IMR-90 (cell line): Measurements from ENCODE around the gene SOST. TPM values are rescaled to one million over a fixed set of nuclear protein-coding genes. Genes with fewer than 3 reads are reported as not detected.

Experiments used
- ATAC-seq: fragments of 200-7000 bp; cut with Tn5 transposase; 2 replicates; pipeline ENCODE4 v1.9.1; 2020; ENCODE audit warnings: low read depth, mild to moderate bottlenecking, moderate library complexity
- BruUV-seq: library from RNA; stranded (reverse); fragments of 400-500 nt; replicated peaks from 2 replicates; lab custom pipeline; 2021; lab: Mats Ljungman, UMichigan
- CTCF ChIA-PET: fragments of 300-600 bp; formaldehyde crosslinking; extraction: SDS; loops from one replicate; lab custom pipeline; 2021; ENCODE audit warnings: antibody characterized with exemption; lab: Yijun Ruan, JAX
- POLR2A ChIA-PET: fragments of 300-600 bp; sonication (Branson Sonifier 250); formaldehyde crosslinking; loops from one replicate; lab custom pipeline; 2022; ENCODE audit warnings: antibody characterized with exemption; ENCODE audit not compliant: unreplicated experiment; lab: Charles Lee
- DNase-seq: peaks from one replicate; pipeline ENCODE4 v3.0.0; 2013
- H2AFZ ChIP-seq: replicated peaks from 2 replicates; pipeline ENCODE3; 2013; ENCODE audit warnings: low read length, mild to moderate bottlenecking; ENCODE audit not compliant: poor library complexity
- H2AK5ac ChIP-seq: 2 replicates; pipeline ENCODE4 v1.6.1; 2013; ENCODE audit warnings: low read depth, low read length, inconsistent platforms
- H2AK9ac ChIP-seq: replicated peaks from 2 replicates; pipeline ENCODE3; 2013; ENCODE audit warnings: mild to moderate bottlenecking, low read depth, low read length, moderate library complexity; ENCODE audit not compliant: poor library complexity
- H2BK120ac ChIP-seq: 2 replicates; pipeline ENCODE4 v1.6.1; 2013; ENCODE audit warnings: low read depth, low read length, inconsistent platforms
- H2BK15ac ChIP-seq: 3 replicates; pipeline ENCODE4 v1.6.1; 2013; ENCODE audit warnings: low read depth, low read length, inconsistent platforms
- H2BK20ac ChIP-seq: 2 replicates; pipeline ENCODE4 v1.6.1; 2013; ENCODE audit warnings: low read depth, mild to moderate bottlenecking, inconsistent platforms, low read length, moderate library complexity
- H2BK5ac ChIP-seq: 2 replicates; pipeline ENCODE4 v1.6.1; 2013; ENCODE audit warnings: mild to moderate bottlenecking, low read depth, low read length, inconsistent platforms; ENCODE audit not compliant: poor library complexity, severe bottlenecking
- H3K14ac ChIP-seq: replicated peaks from 2 replicates; pipeline ENCODE4 v1.6.1; 2013; ENCODE audit warnings: low read depth, low read length, inconsistent platforms
- H3K18ac ChIP-seq: 2 replicates; pipeline ENCODE4 v1.6.1; 2013; ENCODE audit warnings: low read depth, low read length, control low read depth
- H3K23ac ChIP-seq: 2 replicates; pipeline ENCODE4 v1.6.1; 2013; ENCODE audit warnings: low read depth, low read length, inconsistent platforms
- H3K27ac ChIP-seq: 2 replicates; pipeline ENCODE4 v1.5.1; 2013; ENCODE audit warnings: mild to moderate bottlenecking, control low read depth, low read length; ENCODE audit not compliant: insufficient read depth
- H3K27me3 ChIP-seq: 2 replicates; pipeline ENCODE4 v1.6.1; 2013; ENCODE audit warnings: low read length; ENCODE audit not compliant: control insufficient read depth, insufficient read depth
- H3K36me3 ChIP-seq: 2 replicates; pipeline ENCODE4 v1.6.1; 2013; ENCODE audit warnings: low read length, mixed read lengths; ENCODE audit not compliant: control insufficient read depth, insufficient read depth
- H3K4ac ChIP-seq: 2 replicates; pipeline ENCODE4 v1.6.1; 2013; ENCODE audit warnings: low read depth, low read length, inconsistent platforms
- H3K4me1 ChIP-seq: 2 replicates; pipeline ENCODE4 v1.6.1; 2013; ENCODE audit warnings: low read length, mixed read lengths; ENCODE audit not compliant: control insufficient read depth, insufficient read depth
- H3K4me2 ChIP-seq: 2 replicates; pipeline ENCODE4 v1.6.1; 2013; ENCODE audit warnings: low read depth, mild to moderate bottlenecking, control low read depth, low read length, moderate library complexity
- H3K4me3 ChIP-seq: 2 replicates; pipeline ENCODE4 v1.5.1; 2013; ENCODE audit warnings: low read depth, mild to moderate bottlenecking, control low read depth, low read length, moderate library complexity; ENCODE audit not compliant: insufficient read depth
- H3K56ac ChIP-seq: 2 replicates; pipeline ENCODE4 v1.6.1; 2013; ENCODE audit warnings: low read length, inconsistent platforms; ENCODE audit not compliant: insufficient read depth; ENCODE audit errors: extremely low read depth
- H3K79me1 ChIP-seq, 2 experiments: 2 replicates each; pipeline ENCODE4 v1.6.1; 2013; ENCODE audit warnings: low read length in 2 of 2, inconsistent platforms in 1 of 2, low read depth in 1 of 2
- H3K9ac ChIP-seq: 2 replicates; pipeline ENCODE4 v1.6.1; 2013; ENCODE audit warnings: low read depth, low read length, control low read depth
- H3K9me1 ChIP-seq: 2 replicates; pipeline ENCODE4 v1.6.1; 2013; ENCODE audit warnings: low read length, inconsistent platforms; ENCODE audit not compliant: insufficient read depth
- H3K9me3 ChIP-seq: 2 replicates; pipeline ENCODE4 v1.6.1; 2013; ENCODE audit warnings: low read length; ENCODE audit not compliant: control insufficient read depth, insufficient read depth
- H4K20me1 ChIP-seq: 2 replicates; pipeline ENCODE4 v1.6.1; 2013; ENCODE audit warnings: low read length, inconsistent platforms; ENCODE audit not compliant: insufficient read depth
- H4K5ac ChIP-seq: 2 replicates; pipeline ENCODE4 v1.6.1; 2013; ENCODE audit warnings: mild to moderate bottlenecking, low read depth, low read length, control low read depth
- H4K8ac ChIP-seq, 2 experiments: 2 replicates each; pipeline ENCODE4 v1.6.1; 2013; ENCODE audit warnings: low read depth in 2 of 2, low read length in 2 of 2, control low read depth in 1 of 2, inconsistent platforms in 1 of 2
- H4K91ac ChIP-seq: 2 replicates; pipeline ENCODE4 v1.6.1; 2013; ENCODE audit warnings: low read depth, low read length, inconsistent platforms; ENCODE audit not compliant: insufficient read depth
- BHLHE40 ChIP-seq: fragments of 150-350 bp; IDR thresholded peaks from 2 replicates; pipeline ENCODE4 v1.6.1; 2016; ENCODE audit warnings: mild to moderate bottlenecking, low read depth, low read length
- CEBPB ChIP-seq: IDR thresholded peaks from 2 replicates; pipeline ENCODE4 v1.6.1; 2012; ENCODE audit warnings: low read depth, low read length, improper control_type of control experiment
- CHD1 ChIP-seq: IDR thresholded peaks from 2 replicates; pipeline ENCODE4 v1.6.1; 2012; ENCODE audit warnings: low read depth, low read length, improper control_type of control experiment
- CTCF ChIP-seq: conservative IDR thresholded peaks from 2 replicates; pipeline ENCODE4 v1.5.1; 2012; ENCODE audit warnings: mild to moderate bottlenecking, low read depth, low read length, improper control_type of control experiment
- FOS ChIP-seq: fragments of 150-350 bp; IDR thresholded peaks from 2 replicates; pipeline ENCODE4 v1.6.1; 2016; ENCODE audit warnings: low read depth, low read length
- MAFK ChIP-seq: IDR thresholded peaks from 2 replicates; pipeline ENCODE4 v1.6.1; 2012; ENCODE audit warnings: low read depth, low read length, improper control_type of control experiment
- MAZ ChIP-seq: IDR thresholded peaks from 2 replicates; pipeline ENCODE4 v1.6.1; 2012; ENCODE audit warnings: low read depth, mild to moderate bottlenecking, low read length, improper control_type of control experiment, moderate library complexity, borderline replicate concordance
- MXI1 ChIP-seq: IDR thresholded peaks from 2 replicates; pipeline ENCODE4 v1.6.1; 2012; ENCODE audit warnings: low read depth, mild to moderate bottlenecking, low read length, moderate library complexity, borderline replicate concordance
- NFE2L2 ChIP-seq: fragments of 150-350 bp; IDR thresholded peaks from 2 replicates; pipeline ENCODE4 v1.6.1; 2016; ENCODE audit warnings: low read depth, mild to moderate bottlenecking, low read length
- RAD21 ChIP-seq: IDR thresholded peaks from 2 replicates; pipeline ENCODE4 v1.6.1; 2012; ENCODE audit warnings: low read length, improper control_type of control experiment
- RCOR1 ChIP-seq: IDR thresholded peaks from 2 replicates; pipeline ENCODE4 v1.6.1; 2012; ENCODE audit warnings: mild to moderate bottlenecking, low read length, improper control_type of control experiment; ENCODE audit not compliant: insufficient replicate concordance
- RFX5 ChIP-seq: IDR thresholded peaks from 2 replicates; pipeline ENCODE4 v1.8.0; 2012; ENCODE audit warnings: low read depth, mild to moderate bottlenecking, low read length, moderate library complexity
- SMC3 ChIP-seq: fragments of 150-350 bp; IDR thresholded peaks from 2 replicates; pipeline ENCODE4 v1.6.1; 2016; ENCODE audit warnings: low read depth, mild to moderate bottlenecking, antibody characterized with exemption, low read length, moderate library complexity
- USF2 ChIP-seq: fragments of 150-350 bp; IDR thresholded peaks from 2 replicates; pipeline ENCODE4 v1.6.1; 2017; ENCODE audit warnings: mild to moderate bottlenecking, antibody characterized with exemption, low read length, low read depth
- WGBS, 2 experiments: methylation state at CpG; one replicate each; pipeline versions ENCODE4 v1.1.5 to v1.1.7; 2013; ENCODE audit warnings: missing lambda C conversion rate in 2 of 2; ENCODE audit not compliant: insufficient read length in 1 of 2; ENCODE audit errors: extremely low coverage in 2 of 2; 5-methylcytosine and 5-hydroxymethylcytosine counted together
- dilution Hi-C: fragments of 300-500 bp; cut with HindIII; formaldehyde crosslinking; loops from one replicate; pipeline ENCODE4 v1.14.3; 2018; ENCODE audit warnings: low sequenced_read_pairs; ENCODE audit not compliant: unreplicated experiment
- in situ Hi-C: fragments of 300-500 bp; cut with MboI; formaldehyde crosslinking; loops from 3 replicates; pipeline ENCODE4 v1.14.3; 2019; ENCODE audit warnings: low sequenced_read_pairs, inconsistent platforms, mixed read lengths
- intact Hi-C: fragments of 100-400 bp; cut with micrococcal nuclease; formaldehyde crosslinking; loops from 2 replicates; pipeline ENCODE4 v1.10.0; 2022
- polyA plus RNA-seq, 3 experiments: library from polyadenylated mRNA; depleted of rRNA; stranded (reverse); fragments of >200 nt; gene quantifications; 2 replicates each; pipeline ENCODE4 v1.2.3, GENCODE V29; 2012; ENCODE audit warnings: low replicate concordance in 1 of 3
- total RNA-seq: library from RNA; depleted of rRNA; stranded (reverse); fragments of >200 nt; gene quantifications from 2 replicates; pipeline ENCODE4 v1.2.3, GENCODE V29; 2012
- TF ChIP-seq, protein P1 (sequence below): fragments of 150-350 bp; IDR thresholded peaks from 2 replicates; pipeline ENCODE4 v1.6.1; 2016; ENCODE audit warnings: low read depth, mild to moderate bottlenecking, low read length, moderate library complexity, borderline replicate concordance

Gene SOST
- total and polyA plus RNA-seq, 2 of the 4 experiments (the other 2 are of a cell fraction): not detected

DNA sequence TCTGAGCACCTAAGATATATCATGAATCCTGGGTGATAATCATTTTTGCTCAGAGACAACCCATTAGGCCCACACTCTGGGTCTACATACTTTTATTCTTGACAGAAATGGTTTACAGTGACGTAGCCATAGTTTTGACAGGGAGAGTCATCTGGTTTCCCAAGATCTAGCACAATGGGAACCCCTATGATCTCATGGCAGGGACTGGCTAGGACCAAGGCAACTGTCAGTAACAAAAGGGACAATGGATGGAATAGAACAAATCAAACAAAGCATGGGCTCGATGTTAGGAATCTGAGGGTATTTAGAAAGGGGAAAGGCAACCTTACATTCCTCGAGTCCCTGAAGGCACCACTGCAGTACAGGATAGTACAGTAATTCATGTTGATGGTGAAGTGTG lies 42.1 kb upstream of the SOST start:
- TF ChIP-seq BHLHE40: no peak
- TF ChIP-seq USF2: no peak
- no peak for TF ChIP-seq RAD21
- TF ChIP-seq NFE2L2: no peak
- no peak for TF ChIP-seq RCOR1
- TF ChIP-seq MXI1: no peak
- no peak for TF ChIP-seq CHD1
- no peak for TF ChIP-seq FOS
- no peak for TF ChIP-seq RFX5
- no peak for TF ChIP-seq SMC3
- TF ChIP-seq MAZ: no peak
- no peak for TF ChIP-seq MAFK
- TF ChIP-seq CEBPB: no peak
- TF ChIP-seq, protein P1, sequence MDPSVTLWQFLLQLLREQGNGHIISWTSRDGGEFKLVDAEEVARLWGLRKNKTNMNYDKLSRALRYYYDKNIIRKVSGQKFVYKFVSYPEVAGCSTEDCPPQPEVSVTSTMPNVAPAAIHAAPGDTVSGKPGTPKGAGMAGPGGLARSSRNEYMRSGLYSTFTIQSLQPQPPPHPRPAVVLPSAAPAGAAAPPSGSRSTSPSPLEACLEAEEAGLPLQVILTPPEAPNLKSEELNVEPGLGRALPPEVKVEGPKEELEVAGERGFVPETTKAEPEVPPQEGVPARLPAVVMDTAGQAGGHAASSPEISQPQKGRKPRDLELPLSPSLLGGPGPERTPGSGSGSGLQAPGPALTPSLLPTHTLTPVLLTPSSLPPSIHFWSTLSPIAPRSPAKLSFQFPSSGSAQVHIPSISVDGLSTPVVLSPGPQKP: no peak
- TF ChIP-seq CTCF: no peak
- intact Hi-C loops: no loop called here
- CTCF ChIA-PET: no interaction called here
- ATAC-seq (no peak), DNase-seq (no peak)
- no peak overlapping the region for H3K56ac ChIP-seq
- H3K23ac ChIP-seq: no peak overlapping the region
- H4K20me1 ChIP-seq: peaks cover 5% of the 10 kb centered on the region; the same call in 1 of the 2 replicates
- H3K9me3 ChIP-seq: no peaks in the 10 kb centered on the region; the same call in 1 of the 2 replicates
- no TSS peak for BruUV-seq
- H2AFZ ChIP-seq: no peak overlapping the region
- no peak overlapping the region for H2BK120ac ChIP-seq
- no peak overlapping the region for H3K9ac ChIP-seq
- no peak overlapping the region for H3K4me2 ChIP-seq
- H3K14ac ChIP-seq: no peak overlapping the region
- 0 out of 2 replicates have a peak, but pooled peaks cover 5% of the 10 kb centered on the region for H3K9me1 ChIP-seq
- in situ Hi-C loops: no loop called here
- dilution Hi-C loops: no loop called here
- H4K91ac ChIP-seq: no peak overlapping the region
- no CpG with 5 or more reads among the region's 3 CpGs for WGBS, 2 experiments
- no peak overlapping the region for H2BK15ac ChIP-seq
- H4K8ac ChIP-seq: no peak overlapping the region
- H2BK20ac ChIP-seq: no peak overlapping the region
- H4K5ac ChIP-seq: no peak overlapping the region
- H3K18ac ChIP-seq: no peak overlapping the region
- H3K27ac ChIP-seq: no peak overlapping the region
- no peak overlapping the region for H2AK5ac ChIP-seq
- H3K79me1 ChIP-seq: no peaks in the 10 kb centered on the region
- no peak overlapping the region for H2BK5ac ChIP-seq
- H2AK9ac ChIP-seq: no peak overlapping the region
- POLR2A ChIA-PET: no interaction called here
- no peak overlapping the region for H3K4ac ChIP-seq
- H3K4me1 ChIP-seq: peaks cover 2% of the 10 kb centered on the region; the same call in 1 of the 2 replicates
- peaks cover 5% of the 10 kb centered on the region for H3K36me3 ChIP-seq
- H3K27me3 ChIP-seq: no peaks in the 10 kb centered on the region
- H3K4me3 ChIP-seq: no peak overlapping the region
